22Rv1 (cell line): ENCODE data around the gene PEX26.

Source experiments
- H3K27ac ChIP-seq: fragments of 450-650 bp; 2 replicates; pipeline ENCODE4 v1.5.1; 2017
- CTCF ChIP-seq: fragments of 450-650 bp; IDR thresholded peaks from 2 replicates; pipeline ENCODE4 v1.5.1; 2017; ENCODE audit warnings: mild to moderate bottlenecking
- ZFX ChIP-seq: fragments of 450-650 bp; IDR thresholded peaks from 2 replicates; pipeline ENCODE4 v1.6.1; 2017; ENCODE audit warnings: antibody characterized with exemption, borderline replicate concordance

The PEX26 gene

DNA sequence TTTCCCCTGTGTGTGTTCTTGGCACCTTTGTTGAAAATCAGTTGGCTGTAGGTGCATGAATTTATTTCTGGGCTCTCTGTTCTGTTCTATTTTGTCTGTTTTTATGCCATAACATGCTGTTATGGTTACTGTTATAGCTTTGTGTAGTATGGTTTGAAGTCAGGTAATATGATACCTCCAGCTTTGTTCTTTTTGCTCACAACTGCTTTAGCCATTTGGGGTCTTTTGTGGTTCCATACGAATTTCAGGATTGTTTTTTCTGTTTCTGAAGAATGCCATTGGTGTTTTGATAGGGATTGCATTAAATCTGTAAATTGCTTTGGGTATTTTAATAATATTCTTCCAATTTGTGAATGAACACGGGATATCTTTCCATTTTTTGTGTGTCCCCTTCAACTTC lies 4.7 kb downstream of the PEX26 start:
- TF ChIP-seq CTCF (no peak), ZFX (no peak)
- H3K27ac ChIP-seq = no peak overlapping the region

- TF ChIP-seq ZFX (no peak), CTCF (no peak)
- H3K27ac ChIP-seq = no peak overlapping the region
Measured at GRCh38 chr22:18083406-18083805, 5.6 kb downstream of the PEX26 start.

DNA sequence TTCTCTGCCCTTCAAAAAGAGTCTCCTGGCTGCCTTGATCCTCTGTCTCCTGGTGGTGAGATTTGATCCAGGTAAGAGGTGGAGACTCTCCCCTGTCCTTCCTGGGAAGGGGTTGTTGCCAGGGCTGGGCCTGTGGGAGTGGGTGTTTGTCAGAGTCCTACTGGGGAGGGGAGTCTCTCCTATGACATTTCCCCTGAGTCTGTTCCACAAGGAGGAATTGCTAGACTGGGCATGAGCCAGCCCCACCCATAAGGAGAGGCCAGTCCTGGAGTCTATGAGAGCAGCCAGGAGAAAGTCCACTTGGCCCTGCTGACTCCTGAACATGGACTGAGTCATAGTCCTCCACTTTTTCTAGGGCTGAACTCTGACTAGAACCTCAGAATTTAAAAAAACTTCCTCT lies 7.4 kb downstream of the PEX26 start:
- TF ChIP-seq CTCF (no peak), ZFX (no peak)
- no peak overlapping the region for H3K27ac ChIP-seq

- TF ChIP-seq CTCF (no peak), ZFX (no peak)
- H3K27ac ChIP-seq = no peak overlapping the region
Measured at GRCh38 chr22:18087350-18087855, 9.6 kb downstream of the PEX26 start.

- no peak for TF ChIP-seq ZFX
- no peak for TF ChIP-seq CTCF
- H3K27ac ChIP-seq = no peak overlapping the region
Measured at GRCh38 chr22:18088825-18089568, 11.2 kb downstream of the PEX26 start.

DNA sequence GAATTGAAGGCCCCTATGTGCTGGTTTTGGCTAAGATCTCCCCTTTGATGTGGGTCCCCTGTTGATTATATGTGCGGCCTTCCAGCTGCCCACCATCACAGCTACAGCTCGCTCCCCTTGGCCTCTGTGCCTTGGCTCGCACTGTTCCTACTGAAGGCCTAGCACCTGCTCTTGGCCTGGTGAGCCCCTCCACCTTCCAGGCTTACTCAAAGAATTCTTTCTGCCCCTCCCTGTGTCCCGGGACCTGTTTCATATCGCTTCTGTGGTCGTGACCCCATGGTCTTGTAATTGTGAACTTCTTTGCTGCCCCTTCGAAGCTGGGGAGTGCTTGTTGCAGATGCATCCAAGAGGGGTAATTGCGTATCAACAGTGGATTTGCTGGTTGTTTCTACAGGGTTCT lies 12.5 kb downstream of the PEX26 start:
- H3K27ac ChIP-seq = no peak overlapping the region
- TF ChIP-seq ZFX (no peak), CTCF (no peak)

- no peak for TF ChIP-seq CTCF
- TF ChIP-seq ZFX = no peak
Measured at GRCh38 chr22:18091478-18091877, 13.7 kb downstream of the PEX26 start.

More at GRCh38 chr22:18091478-18091877, 13.7 kb downstream of the PEX26 start:
- H3K27ac ChIP-seq = peak overlapping the region; percentile 82
